A549 (cell line): ENCODE results near the gene ARHGEF16.

ENCODE experiments used
- BHLHE40 ChIP-seq: IDR thresholded peaks from 2 replicates; pipeline ENCODE4 v1.6.1; 2012; ENCODE audit warnings: low read depth, low read length, inconsistent platforms
- HOXA7 ChIP-seq: fragments of 250-450 bp; sonication (Bioruptor Pico); IDR thresholded peaks from 2 replicates; pipeline ENCODE4 v1.5.0; 2020; ENCODE audit warnings: mild to moderate bottlenecking, moderate library complexity
- RCOR1 ChIP-seq: fragments of 150-350 bp; IDR thresholded peaks from 2 replicates; pipeline ENCODE4 v1.6.1; 2014; ENCODE audit warnings: antibody characterized with exemption, low read length, low read depth
- SMC3 ChIP-seq: fragments of >200 bp; sonication (Bioruptor Twin); formaldehyde crosslinking; IDR thresholded peaks from 3 replicates; pipeline ENCODE4 v1.6.1; 2018; ENCODE audit warnings: inconsistent platforms
- TF ChIP-seq, protein P1 (sequence below): fragments of >200 bp; sonication (Bioruptor Twin); formaldehyde crosslinking; IDR thresholded peaks from 3 replicates; pipeline ENCODE4 v1.5.1; 2016

DNA sequence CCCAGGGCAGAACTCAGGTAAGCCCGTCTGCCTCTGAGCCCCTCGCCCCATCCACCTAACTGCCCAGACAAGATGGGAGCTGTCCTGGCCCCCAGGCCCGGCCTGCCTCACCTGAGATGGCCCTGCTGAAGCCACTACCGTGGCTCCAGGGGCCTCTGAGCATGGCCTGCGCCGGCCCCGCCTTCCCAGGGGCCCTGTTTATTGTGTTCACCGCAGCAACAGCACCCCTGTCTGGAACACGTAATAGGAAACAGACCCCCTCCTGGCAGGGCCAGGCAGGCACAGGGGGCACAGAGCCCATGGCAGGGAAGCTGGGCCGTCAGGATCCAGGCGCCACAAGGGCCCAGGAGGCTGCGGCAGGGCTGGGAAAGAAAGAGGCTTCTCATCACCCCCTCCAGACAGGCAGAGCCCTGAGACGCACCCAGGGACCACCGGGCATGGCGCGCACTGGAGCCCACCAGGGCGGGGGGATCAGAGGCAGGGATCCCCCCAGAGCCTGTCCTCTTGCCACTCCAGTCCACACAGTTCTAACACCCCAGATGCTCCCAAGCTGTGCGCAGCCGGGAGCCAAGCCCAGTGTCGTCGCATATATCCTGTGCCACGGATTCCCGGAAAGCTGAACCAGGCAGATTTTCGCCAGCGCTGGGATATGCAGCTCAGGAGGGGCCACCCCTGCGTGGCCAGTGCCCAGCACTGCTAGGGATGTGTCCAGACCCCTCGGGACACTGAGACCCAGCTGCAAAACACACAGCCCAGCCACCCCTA lies 62.6 kb downstream of the ARHGEF16 start:
- TF ChIP-seq SMC3 (no peak), BHLHE40 (no peak), RCOR1 (no peak), HOXA7 (CRISPR knock-in tag) (no peak)
- TF ChIP-seq, protein P1, sequence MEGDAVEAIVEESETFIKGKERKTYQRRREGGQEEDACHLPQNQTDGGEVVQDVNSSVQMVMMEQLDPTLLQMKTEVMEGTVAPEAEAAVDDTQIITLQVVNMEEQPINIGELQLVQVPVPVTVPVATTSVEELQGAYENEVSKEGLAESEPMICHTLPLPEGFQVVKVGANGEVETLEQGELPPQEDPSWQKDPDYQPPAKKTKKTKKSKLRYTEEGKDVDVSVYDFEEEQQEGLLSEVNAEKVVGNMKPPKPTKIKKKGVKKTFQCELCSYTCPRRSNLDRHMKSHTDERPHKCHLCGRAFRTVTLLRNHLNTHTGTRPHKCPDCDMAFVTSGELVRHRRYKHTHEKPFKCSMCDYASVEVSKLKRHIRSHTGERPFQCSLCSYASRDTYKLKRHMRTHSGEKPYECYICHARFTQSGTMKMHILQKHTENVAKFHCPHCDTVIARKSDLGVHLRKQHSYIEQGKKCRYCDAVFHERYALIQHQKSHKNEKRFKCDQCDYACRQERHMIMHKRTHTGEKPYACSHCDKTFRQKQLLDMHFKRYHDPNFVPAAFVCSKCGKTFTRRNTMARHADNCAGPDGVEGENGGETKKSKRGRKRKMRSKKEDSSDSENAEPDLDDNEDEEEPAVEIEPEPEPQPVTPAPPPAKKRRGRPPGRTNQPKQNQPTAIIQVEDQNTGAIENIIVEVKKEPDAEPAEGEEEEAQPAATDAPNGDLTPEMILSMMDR: no peak
